Gastroesophageal sphincter (tissue), 4 donors: Measurements from ENCODE around the gene TAB2. TPM values are rescaled to one million over a fixed set of nuclear protein-coding genes. Genes with fewer than 3 reads are reported as not detected.
A peak's percentile ranks its signal among the peaks of the same experiment; 100 is the strongest.

ENCODE experiments used
- ATAC-seq: fragments of 150-250 bp; one replicate; pipeline ENCODE4 v1.9.1; 2016; ENCODE audit warnings: mild to moderate bottlenecking, moderate library complexity
- H3K27ac ChIP-seq, 4 donors: fragments of 200-600 bp; sonication (generic) in 3 of 4; 1 replicate in 3 of 4; 2 replicates in 1 of 4; pipeline ENCODE4 v1.5.1; 2016 to 2019
- H3K27me3 ChIP-seq: fragments of 200-600 bp; sonication (generic); one replicate; pipeline ENCODE4 v1.5.1; 2019
- H3K36me3 ChIP-seq, 2 donors: fragments of 200-600 bp; sonication (generic); one replicate each; pipeline ENCODE4 v1.5.1; 2019; ENCODE audit warnings: control low read depth in 1 of 2
- H3K4me1 ChIP-seq, 3 donors: fragments of 200-600 bp; sonication (generic); 1 replicate in 2 of 3; 2 replicates in 1 of 3; pipeline ENCODE4 v1.5.1; 2016 to 2019; ENCODE audit warnings: control low read depth in 2 of 3
- H3K4me3 ChIP-seq, 2 donors: fragments of 200-600 bp; sonication (generic); one replicate each; pipeline ENCODE4 v1.5.1; 2019; ENCODE audit warnings: mild to moderate bottlenecking in 1 of 2, moderate library complexity in 1 of 2
- H3K9me3 ChIP-seq, 3 donors: fragments of 200-600 bp; sonication (generic); one replicate each; pipeline ENCODE4 v1.5.1; 2017 to 2019; ENCODE audit warnings: control low read depth in 2 of 3
- EP300 ChIP-seq: sonication (generic); formaldehyde crosslinking; IDR thresholded peaks from one replicate; pipeline ENCODE4 v1.6.1; 2017; ENCODE audit warnings: antibody characterized with exemption, mild to moderate bottlenecking
- POLR2A ChIP-seq, 2 donors: fragments of 450-650 bp; IDR thresholded peaks; one replicate each; pipeline ENCODE4 v1.6.1; 2017; ENCODE audit warnings: antibody characterized with exemption in 2 of 2, mild to moderate bottlenecking in 2 of 2, moderate library complexity in 1 of 2
- POLR2AphosphoS5 ChIP-seq: sonication (generic); formaldehyde crosslinking; IDR thresholded peaks from one replicate; pipeline ENCODE4 v1.6.1; 2017; ENCODE audit warnings: antibody characterized with exemption
- WGBS, 2 donors: methylation state at CpG; one replicate each; pipeline ENCODE4 v1.1.5; 2018; ENCODE audit warnings: low coverage in 1 of 2; 5-methylcytosine and 5-hydroxymethylcytosine counted together
- total RNA-seq, 4 donors: library from RNA; depleted of rRNA; stranded (reverse); fragments of >200 nt; gene quantifications; one replicate each; pipeline ENCODE4 v1.1.0, GENCODE V29; 2016
- TF ChIP-seq, protein P1 (sequence below), 4 experiments: fragments of 200-600 bp in 2 of 4; fragments of 450-650 bp in 2 of 4; sonication (generic) in 1 of 4; IDR thresholded peaks; one replicate each; pipeline ENCODE4 v1.5.1; 2017 to 2019; ENCODE audit warnings: antibody characterized with exemption in 4 of 4, mild to moderate bottlenecking in 2 of 4, moderate library complexity in 2 of 4

The TAB2 gene
- total RNA-seq, 4 donors from 2014 or later, result 69.5 to 111 (median 97.0) TPM

DNA sequence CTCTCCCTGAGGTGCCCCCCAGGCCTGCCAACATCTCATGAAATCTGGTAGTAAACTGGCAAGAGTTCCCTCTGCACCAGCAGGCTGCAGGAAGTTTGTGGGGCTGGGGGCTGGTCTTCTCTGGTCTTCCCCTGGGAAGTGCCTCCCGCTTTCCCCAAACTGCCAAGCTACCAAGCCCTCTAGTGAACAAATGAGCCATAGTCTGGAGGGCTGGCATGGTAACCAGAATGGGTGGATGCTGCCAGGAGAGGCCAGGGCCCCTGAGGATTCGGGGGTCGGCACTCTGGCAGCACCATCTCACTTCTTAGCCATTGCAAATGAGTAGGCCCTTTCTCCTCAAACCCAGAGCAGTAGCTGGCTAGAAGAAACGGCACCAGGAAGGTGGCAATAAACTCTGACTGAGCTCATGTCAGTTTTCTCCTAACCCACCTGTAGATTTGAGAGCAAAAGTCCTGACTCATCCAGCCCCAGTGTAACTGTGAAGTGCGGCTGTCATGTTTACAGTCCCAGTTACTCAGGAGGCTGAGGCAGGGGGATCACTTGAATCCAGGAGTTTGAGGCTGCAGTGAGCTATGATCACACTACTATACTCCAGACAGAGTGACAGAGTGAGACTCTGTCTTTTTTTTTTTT, 131.4 kb downstream of the TAB2 start:
- Histone ChIP-seq H3K4me3 (no peak overlapping the region), H3K4me1 (peaks cover 3 to 36% (median 18%) of the 10 kb centered on the region in 3 donors), H3K36me3 (no peaks in the 10 kb centered on the region), H3K27me3 (peaks cover 26% of the 10 kb centered on the region), H3K27ac (no peak overlapping the region), H3K9me3 (no peaks in the 10 kb centered on the region)
- no peak for TF ChIP-seq EP300
- no peak for TF ChIP-seq POLR2A (IDR thresholded peaks at IDR 0.05)
- no peak for TF ChIP-seq POLR2AphosphoS5
- TF ChIP-seq, protein P1, sequence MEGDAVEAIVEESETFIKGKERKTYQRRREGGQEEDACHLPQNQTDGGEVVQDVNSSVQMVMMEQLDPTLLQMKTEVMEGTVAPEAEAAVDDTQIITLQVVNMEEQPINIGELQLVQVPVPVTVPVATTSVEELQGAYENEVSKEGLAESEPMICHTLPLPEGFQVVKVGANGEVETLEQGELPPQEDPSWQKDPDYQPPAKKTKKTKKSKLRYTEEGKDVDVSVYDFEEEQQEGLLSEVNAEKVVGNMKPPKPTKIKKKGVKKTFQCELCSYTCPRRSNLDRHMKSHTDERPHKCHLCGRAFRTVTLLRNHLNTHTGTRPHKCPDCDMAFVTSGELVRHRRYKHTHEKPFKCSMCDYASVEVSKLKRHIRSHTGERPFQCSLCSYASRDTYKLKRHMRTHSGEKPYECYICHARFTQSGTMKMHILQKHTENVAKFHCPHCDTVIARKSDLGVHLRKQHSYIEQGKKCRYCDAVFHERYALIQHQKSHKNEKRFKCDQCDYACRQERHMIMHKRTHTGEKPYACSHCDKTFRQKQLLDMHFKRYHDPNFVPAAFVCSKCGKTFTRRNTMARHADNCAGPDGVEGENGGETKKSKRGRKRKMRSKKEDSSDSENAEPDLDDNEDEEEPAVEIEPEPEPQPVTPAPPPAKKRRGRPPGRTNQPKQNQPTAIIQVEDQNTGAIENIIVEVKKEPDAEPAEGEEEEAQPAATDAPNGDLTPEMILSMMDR (IDR thresholded peaks at IDR 0.05), result no peak
- no peak for ATAC-seq
- WGBS, 2 donors, result 53 to 80% methylated on average over 2 to 3 of the region's 5 CpGs

DNA sequence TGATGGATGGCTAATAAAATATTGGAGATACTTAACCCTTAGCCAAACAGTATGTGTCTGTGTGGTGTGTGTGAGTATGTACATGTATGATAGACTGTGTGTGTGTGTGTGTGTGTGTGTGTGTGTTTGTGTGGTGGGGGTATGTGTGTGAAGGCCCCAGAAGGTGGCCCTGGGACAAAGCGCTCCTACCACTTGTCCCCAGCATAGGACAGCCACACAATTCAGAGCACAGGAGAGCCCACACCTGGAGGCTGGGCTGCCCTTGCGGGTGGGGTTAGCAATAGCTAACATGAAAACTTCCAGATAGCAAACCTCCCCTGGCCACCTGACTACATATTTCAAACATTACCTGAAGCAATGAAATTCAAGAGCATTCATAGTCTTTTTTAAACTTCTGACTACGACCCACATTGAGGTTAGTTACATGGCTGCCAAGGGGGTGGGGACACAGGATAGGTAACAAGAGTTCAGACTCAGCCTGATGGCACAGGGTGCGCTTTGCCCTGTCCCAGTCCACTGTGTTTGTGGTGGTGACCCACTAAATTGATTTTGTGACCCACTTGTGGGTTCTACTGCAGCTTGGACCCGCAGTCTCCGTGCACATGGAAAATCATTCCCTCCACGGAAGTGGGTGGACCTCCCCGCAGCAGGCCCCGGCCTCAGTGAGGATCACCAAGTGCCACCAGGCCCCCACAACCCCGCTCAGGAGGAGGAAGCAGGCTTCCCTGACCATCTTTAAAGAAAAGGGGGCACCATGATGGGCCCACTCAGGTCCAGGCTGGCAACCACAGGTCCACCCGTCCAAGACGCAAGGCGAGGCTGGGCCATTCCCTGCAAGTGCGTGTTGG, 132.5 kb downstream of the TAB2 start:
- no peak for ATAC-seq
- peaks cover 5 to 48% (median 28%) of the 10 kb centered on the region in 3 donors for H3K4me1 ChIP-seq
- no peaks in the 10 kb centered on the region for H3K9me3 ChIP-seq
- peak overlapping the region in 1 of 4 donors; percentile 43 for H3K27ac ChIP-seq
- no peak for TF ChIP-seq POLR2A (IDR thresholded peaks at IDR 0.05)
- no peak for TF ChIP-seq POLR2AphosphoS5
- TF ChIP-seq EP300, result no peak
- TF ChIP-seq, protein P1 (IDR thresholded peaks at IDR 0.05), result no peak
- H3K4me3 ChIP-seq, result peak overlapping the region in 1 of 2 donors; percentile 61
- H3K27me3 ChIP-seq, result peaks cover 24% of the 10 kb centered on the region
- WGBS, 2 donors, result 100% methylated on average over 2 to 3 of the region's 14 CpGs
- no peaks in the 10 kb centered on the region for H3K36me3 ChIP-seq

DNA sequence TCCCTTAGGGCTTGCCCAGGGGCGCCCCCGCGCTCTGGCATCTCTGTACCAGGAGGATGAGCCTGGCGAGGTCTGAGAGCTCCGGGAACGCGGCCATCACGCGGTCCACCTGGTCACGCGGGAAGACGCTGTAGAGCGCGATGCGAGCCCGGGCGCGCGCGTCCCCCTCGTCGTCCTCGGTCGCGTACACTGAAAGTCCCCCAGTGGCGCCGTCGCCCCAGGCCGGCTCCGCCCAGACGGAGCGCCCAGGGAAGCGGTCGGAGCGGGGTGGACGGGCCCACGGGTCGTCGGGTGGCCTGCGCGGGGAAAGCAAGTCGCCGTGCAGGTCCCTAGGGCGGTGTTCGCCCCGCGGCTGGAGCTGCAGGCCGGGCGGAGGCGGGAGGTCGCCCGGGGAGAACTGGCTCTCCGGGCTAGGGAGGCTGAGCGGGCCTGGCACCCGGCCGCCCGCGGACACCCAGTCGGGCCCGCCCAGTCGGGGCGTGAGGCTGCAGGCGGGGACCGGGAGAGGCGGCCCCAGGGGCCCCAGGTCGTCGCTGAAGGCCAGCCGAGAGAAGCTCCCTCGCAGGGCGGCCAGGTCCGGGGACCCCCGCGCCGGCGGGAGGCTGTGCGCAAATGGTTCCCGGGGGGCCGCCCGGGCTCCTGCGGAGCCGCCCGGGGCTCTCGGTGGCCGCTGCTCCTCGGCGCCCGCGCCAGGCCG, 133.3 kb downstream of the TAB2 start:
- Histone ChIP-seq H3K27me3 (peaks cover 21% of the 10 kb centered on the region), H3K9me3 (no peaks in the 10 kb centered on the region), H3K4me3 (peak overlapping the region; percentile 37 to 61), H3K4me1 (peaks cover 5 to 55% (median 33%) of the 10 kb centered on the region in 3 donors), H3K27ac (peak overlapping the region in 2 of 4 donors; percentile 43 to 65), H3K36me3 (no peaks in the 10 kb centered on the region)
- ATAC-seq, result peak; percentile 27
- WGBS, 2 donors, result no CpG with 5 or more reads among the region's 89 CpGs
- TF ChIP-seq POLR2A (IDR thresholded peaks at IDR 0.05) (no peak), EP300 (no peak), POLR2AphosphoS5 (no peak)

DNA sequence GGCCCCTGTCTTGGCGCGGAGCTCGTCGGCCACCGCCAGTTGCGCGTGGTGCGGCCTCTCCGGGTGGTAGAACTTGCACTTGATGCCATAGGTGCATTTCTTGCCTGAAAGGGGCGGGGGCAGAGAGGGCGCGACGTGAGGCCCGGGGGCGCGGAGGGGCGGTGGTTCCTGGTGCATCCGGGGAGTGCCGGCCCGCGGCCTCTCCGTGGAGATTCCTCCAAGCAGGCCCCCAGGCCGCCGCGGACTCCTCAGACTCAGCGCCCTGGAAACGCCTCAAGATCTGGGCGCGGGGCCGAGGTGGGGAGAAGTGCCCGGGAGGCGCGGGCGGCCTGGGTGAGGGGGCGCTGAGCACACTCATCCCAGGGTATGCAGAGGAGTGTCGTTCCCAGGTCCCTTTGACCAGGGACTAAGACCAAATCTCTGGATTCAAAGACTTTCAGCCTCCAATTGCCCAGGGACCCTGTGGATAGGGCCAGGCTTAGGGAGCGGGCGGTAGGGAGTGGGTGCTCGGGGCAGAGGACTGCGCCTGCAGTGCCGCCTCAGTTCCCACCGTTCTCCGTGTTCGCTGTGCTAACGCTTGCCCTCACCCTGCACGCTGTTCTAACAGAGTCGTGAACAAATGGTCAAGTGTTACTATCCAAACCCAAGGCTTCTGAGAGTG, 134.0 kb downstream of the TAB2 start:
- ATAC-seq, result no peak
- no peaks in the 10 kb centered on the region for H3K9me3 ChIP-seq
- H3K27me3 ChIP-seq, result peaks cover 21% of the 10 kb centered on the region
- H3K4me1 ChIP-seq, result peaks cover 5 to 56% (median 33%) of the 10 kb centered on the region in 3 donors
- no peaks in the 10 kb centered on the region for H3K36me3 ChIP-seq
- peak overlapping the region; percentile 37 to 61 for H3K4me3 ChIP-seq
- WGBS, 2 donors, result 100% methylated on average over 2 of the region's 47 CpGs; no CpG with 5 or more reads in 1 of the 2 donors
- no peak for TF ChIP-seq POLR2A (IDR thresholded peaks at IDR 0.05)
- no peak for TF ChIP-seq POLR2AphosphoS5
- TF ChIP-seq, protein P1 (IDR thresholded peaks at IDR 0.05), result no peak
- no peak for TF ChIP-seq EP300
- H3K27ac ChIP-seq, result peak overlapping the region in 2 of 4 donors; percentile 43 to 65
